Nephron progenitor cell (in vitro differentiated cells): ENCODE data around the gene CUBN.
A peak's percentile ranks its signal among the peaks of the same experiment; 100 is the strongest.

Experiments
- DNase-seq: peaks from one replicate; pipeline ENCODE4 v3.0.0; 2021
- H3K27ac Mint-ChIP-seq: 2 replicates; pipeline ENCODE4 v1.8.0; 2021; ENCODE audit warnings: mild to moderate bottlenecking, moderate library complexity, mixed read lengths
- H3K27me3 Mint-ChIP-seq: 2 replicates; pipeline ENCODE4 v1.8.0; 2021; ENCODE audit warnings: mild to moderate bottlenecking, low read depth, mixed read lengths; ENCODE audit not compliant: poor library complexity
- H3K36me3 Mint-ChIP-seq: 2 replicates; pipeline ENCODE4 v1.8.0; 2021; ENCODE audit warnings: low read depth, mixed read lengths
- H3K4me1 Mint-ChIP-seq: 2 replicates; pipeline ENCODE4 v1.8.0; 2021; ENCODE audit warnings: mixed read lengths
- H3K4me3 Mint-ChIP-seq: 2 replicates; pipeline ENCODE4 v1.8.0; 2021; ENCODE audit warnings: mild to moderate bottlenecking, moderate library complexity, mixed read lengths
- H3K9me3 Mint-ChIP-seq: 2 replicates; pipeline ENCODE4 v1.8.0; 2021; ENCODE audit warnings: mild to moderate bottlenecking, moderate library complexity, mixed read lengths
- TF ChIP-seq, protein P1 (sequence below): fragments of 200-600 bp; sonication (generic); IDR thresholded peaks from 2 replicates; pipeline ENCODE4 v1.5.0; 2021; ENCODE audit warnings: antibody characterized with exemption

CUBN gene

DNA sequence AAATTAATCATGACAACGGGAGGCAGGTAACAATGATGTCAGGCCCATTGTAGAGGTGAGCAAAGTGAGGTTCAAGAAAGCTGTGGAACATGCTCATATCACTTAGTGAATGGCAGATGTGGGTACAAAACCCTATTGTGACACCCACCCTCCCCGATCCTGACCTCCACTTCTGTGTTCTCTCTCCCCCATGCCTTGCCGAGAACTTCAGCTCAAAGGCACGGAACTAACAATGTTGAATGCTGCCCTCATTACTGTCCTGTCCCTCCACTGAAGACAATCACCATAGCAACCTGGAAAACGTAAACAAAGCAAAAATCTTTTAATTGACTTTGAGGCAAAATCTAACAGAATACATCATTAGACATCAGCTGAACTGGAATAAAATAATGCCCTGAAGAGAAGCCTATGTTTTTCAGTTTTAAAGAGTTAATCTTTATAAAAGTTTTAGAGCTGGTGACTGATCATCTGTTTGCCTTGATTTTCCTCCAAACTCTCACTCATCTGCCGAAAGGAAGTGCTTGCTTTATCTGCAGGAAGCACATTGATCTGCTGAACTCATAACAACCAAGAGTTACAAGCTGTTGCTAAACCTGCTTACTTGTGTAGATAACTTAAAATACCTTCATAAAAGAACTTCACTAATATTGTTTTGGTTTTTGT lies 133.6 kb downstream of the CUBN start:
- H3K27ac Mint-ChIP-seq: peak overlapping the region; percentile 94
- H3K9me3 Mint-ChIP-seq: peaks cover 11% of the 10 kb centered on the region
- TF ChIP-seq, protein P1, sequence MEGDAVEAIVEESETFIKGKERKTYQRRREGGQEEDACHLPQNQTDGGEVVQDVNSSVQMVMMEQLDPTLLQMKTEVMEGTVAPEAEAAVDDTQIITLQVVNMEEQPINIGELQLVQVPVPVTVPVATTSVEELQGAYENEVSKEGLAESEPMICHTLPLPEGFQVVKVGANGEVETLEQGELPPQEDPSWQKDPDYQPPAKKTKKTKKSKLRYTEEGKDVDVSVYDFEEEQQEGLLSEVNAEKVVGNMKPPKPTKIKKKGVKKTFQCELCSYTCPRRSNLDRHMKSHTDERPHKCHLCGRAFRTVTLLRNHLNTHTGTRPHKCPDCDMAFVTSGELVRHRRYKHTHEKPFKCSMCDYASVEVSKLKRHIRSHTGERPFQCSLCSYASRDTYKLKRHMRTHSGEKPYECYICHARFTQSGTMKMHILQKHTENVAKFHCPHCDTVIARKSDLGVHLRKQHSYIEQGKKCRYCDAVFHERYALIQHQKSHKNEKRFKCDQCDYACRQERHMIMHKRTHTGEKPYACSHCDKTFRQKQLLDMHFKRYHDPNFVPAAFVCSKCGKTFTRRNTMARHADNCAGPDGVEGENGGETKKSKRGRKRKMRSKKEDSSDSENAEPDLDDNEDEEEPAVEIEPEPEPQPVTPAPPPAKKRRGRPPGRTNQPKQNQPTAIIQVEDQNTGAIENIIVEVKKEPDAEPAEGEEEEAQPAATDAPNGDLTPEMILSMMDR: no peak
- no peak overlapping the region for H3K4me3 Mint-ChIP-seq
- H3K27me3 Mint-ChIP-seq: peaks cover 3% of the 10 kb centered on the region
- H3K4me1 Mint-ChIP-seq: peaks cover 26% of the 10 kb centered on the region
- no peak for DNase-seq
- H3K36me3 Mint-ChIP-seq: peaks cover 5% of the 10 kb centered on the region

DNA sequence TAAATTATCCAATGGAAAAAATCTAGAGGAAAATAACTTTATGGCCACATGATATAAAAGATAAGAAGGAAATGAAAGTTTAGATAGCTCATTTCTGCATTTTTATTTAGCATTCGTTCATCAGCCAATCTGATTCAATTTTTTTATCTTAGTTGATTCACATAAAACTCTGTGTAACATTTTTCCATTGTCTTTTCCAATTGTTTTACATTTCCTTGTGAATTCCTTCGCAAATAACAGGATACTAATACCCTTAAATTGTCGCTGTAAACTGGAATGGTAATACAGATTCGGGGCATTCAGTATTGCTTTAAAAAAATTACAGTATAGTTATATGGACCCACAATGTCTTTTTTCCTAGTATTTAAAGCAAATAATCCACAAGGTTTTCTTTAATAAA lies 136.4 kb downstream of the CUBN start:
- peaks cover 14% of the 10 kb centered on the region for H3K4me1 Mint-ChIP-seq
- no peak overlapping the region for H3K4me3 Mint-ChIP-seq
- H3K27me3 Mint-ChIP-seq: peaks cover 3% of the 10 kb centered on the region
- H3K9me3 Mint-ChIP-seq: peaks cover 14% of the 10 kb centered on the region
- peaks cover 5% of the 10 kb centered on the region for H3K36me3 Mint-ChIP-seq
- no peak for DNase-seq
- no peak overlapping the region for H3K27ac Mint-ChIP-seq
- TF ChIP-seq, protein P1: no peak

DNA sequence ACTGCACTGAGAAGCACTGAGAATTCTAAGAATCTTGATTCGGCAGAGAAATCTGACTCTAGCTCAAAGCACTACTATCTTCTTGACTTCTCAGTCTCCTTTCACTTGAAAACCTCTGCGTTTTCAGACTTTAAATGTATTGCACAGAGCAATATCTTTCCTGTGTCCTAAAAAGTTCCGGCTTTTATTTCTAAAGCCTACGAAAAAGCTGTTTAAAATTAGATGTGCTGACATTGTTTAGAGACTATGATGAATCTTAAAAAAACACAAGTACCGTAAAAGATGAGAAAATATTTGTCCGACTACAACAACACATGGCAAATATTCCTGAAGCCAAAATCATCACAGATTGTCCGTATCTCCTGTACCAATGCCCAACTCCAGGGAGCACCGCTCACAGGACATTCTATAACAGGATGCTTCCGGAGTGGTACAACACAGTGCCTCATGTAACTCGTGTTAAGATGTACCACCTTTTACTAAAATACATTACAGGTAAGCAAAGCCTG lies 136.9 kb downstream of the CUBN start:
- no peak overlapping the region for H3K4me3 Mint-ChIP-seq
- peaks cover 19% of the 10 kb centered on the region for H3K4me1 Mint-ChIP-seq
- no peak for DNase-seq
- H3K36me3 Mint-ChIP-seq: peaks cover 5% of the 10 kb centered on the region
- peak overlapping the region; percentile 9 for H3K27ac Mint-ChIP-seq
- peaks cover 14% of the 10 kb centered on the region for H3K9me3 Mint-ChIP-seq
- TF ChIP-seq, protein P1: no peak
- peaks cover 3% of the 10 kb centered on the region for H3K27me3 Mint-ChIP-seq

DNA sequence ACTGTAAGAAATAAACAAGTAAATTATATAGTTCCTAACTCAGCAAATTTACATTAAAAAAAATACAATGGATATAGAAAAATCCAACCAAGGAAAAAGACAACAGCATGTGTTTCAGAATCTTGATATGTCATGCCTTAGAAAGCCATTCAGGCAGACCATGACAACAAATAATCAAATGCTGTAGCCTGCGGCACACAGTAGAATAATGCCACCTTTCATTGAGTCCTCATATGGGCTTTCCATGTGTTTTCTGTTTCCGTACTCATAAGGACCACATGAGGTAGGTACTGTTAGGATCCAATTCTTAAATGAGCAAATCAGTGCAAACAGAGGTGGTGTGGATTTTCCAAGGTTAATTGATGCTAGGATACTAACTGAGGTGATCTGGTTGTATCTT lies 138.6 kb downstream of the CUBN start:
- peaks cover 14% of the 10 kb centered on the region for H3K9me3 Mint-ChIP-seq
- H3K27ac Mint-ChIP-seq: no peak overlapping the region
- H3K4me3 Mint-ChIP-seq: no peak overlapping the region
- no peak for DNase-seq
- peaks cover 5% of the 10 kb centered on the region for H3K36me3 Mint-ChIP-seq
- TF ChIP-seq, protein P1: no peak
- H3K27me3 Mint-ChIP-seq: no peaks in the 10 kb centered on the region
- H3K4me1 Mint-ChIP-seq: peaks cover 25% of the 10 kb centered on the region

DNA sequence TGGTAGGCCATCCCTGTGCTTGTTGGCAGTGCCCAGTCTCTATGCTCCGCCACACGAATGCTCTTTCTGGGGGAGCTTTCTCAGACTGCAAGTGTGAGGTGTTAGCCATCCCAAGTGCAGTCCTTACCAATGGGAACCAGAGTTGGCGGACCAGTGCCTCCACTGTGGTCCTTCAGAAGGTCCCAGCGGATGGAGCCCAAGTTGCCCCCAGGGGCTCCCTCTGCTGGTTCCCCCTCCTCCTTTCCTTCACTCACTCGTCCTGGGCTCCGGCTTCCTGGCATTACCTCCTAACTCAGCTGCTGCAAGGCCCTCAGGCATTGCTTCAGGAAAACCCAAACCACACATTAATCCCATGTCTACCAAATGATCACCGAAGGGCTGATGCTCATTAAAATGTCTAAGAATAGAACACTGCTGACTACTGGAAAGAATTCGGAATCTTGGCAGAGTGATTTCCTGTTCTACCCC lies 139.8 kb downstream of the CUBN start:
- peaks cover 17% of the 10 kb centered on the region for H3K9me3 Mint-ChIP-seq

More for the DNA sequence above, 139.8 kb downstream of the CUBN start:
- Mint-ChIP-seq H3K27ac (no peak overlapping the region), H3K4me3 (no peak overlapping the region), H3K27me3 (no peaks in the 10 kb centered on the region), H3K36me3 (peaks cover 5% of the 10 kb centered on the region), H3K4me1 (peaks cover 21% of the 10 kb centered on the region)
- DNase-seq: no peak
- TF ChIP-seq, protein P1: no peak
